ENCODE data around the gene SIN3B.

- TF ChIP-seq POLR2A (IDR thresholded peaks at IDR 0.05) (no peak), POLR2AphosphoS5 (IDR thresholded peaks at IDR 0.05) (no peak)
These were observed 51.8 kb downstream of the SIN3B start for GRCh38 chr19:16880884-16881554.
